GM19023 (cell line): ENCODE measurements around the gene CD72.

Experiments
- ATAC-seq: cut with Tn5 transposase; IDR thresholded peaks from one replicate; pipeline ENCODE4 v1.9.1; 2021; ENCODE audit warnings: mild to moderate bottlenecking, moderate library complexity; ENCODE audit not compliant: unreplicated experiment

CD72 gene

GRCh38 chr9:35618325-35618727 lies at the start of gene CD72:
CD72 (minus strand) TSS chr9:35618413; CDS start chr9:35618303, 110 bp downstream.
- ATAC-seq: no peak

GRCh38 chr9:35667939-35668338 lies 49.7 kb upstream of the CD72 start:
- no peak for ATAC-seq

- ATAC-seq: no peak
Observed at GRCh38 chr9:35666549-35666948, 48.3 kb upstream of the CD72 start.

- no peak for ATAC-seq
Observed at GRCh38 chr9:35666045-35666444, 47.8 kb upstream of the CD72 start.

- no peak for ATAC-seq
Observed at GRCh38 chr9:35665471-35665818, 47.2 kb upstream of the CD72 start.

GRCh38 chr9:35664531-35665470 lies 46.6 kb upstream of the CD72 start, which contains the start of gene ARHGEF39:
ARHGEF39 (minus strand) TSS chr9:35665195; CDS start chr9:35665169, 26 bp downstream.
- ATAC-seq: peak; percentile 64

- ATAC-seq: no peak
Observed at GRCh38 chr9:35662437-35662836, 44.2 kb upstream of the CD72 start.

- no peak for ATAC-seq
Observed at GRCh38 chr9:35661756-35662350, 43.6 kb upstream of the CD72 start.

GRCh38 chr9:35660966-35661415 lies 42.8 kb upstream of the CD72 start:
- no peak for ATAC-seq

- no peak for ATAC-seq
Observed at GRCh38 chr9:35659340-35659739, 41.1 kb upstream of the CD72 start.

- no peak for ATAC-seq
Observed at GRCh38 chr9:35658968-35659220, 40.7 kb upstream of the CD72 start.

GRCh38 chr9:35658137-35658967 lies 40.1 kb upstream of the CD72 start, which contains the start of gene CCDC107:
CCDC107 (plus strand) TSS chr9:35658292; CDS start chr9:35658380, 88 bp downstream.
- peak; percentile 66 for ATAC-seq

GRCh38 chr9:35657546-35658136 lies 39.4 kb upstream of the CD72 start, which contains the start of gene RMRP:
RMRP (minus strand) TSS chr9:35658019.
- ATAC-seq: peak; percentile 85

- ATAC-seq: peak; percentile 1
Observed at GRCh38 chr9:35656831-35657545, 38.8 kb upstream of the CD72 start.

- ATAC-seq: no peak
Observed at GRCh38 chr9:35656348-35656747, 38.1 kb upstream of the CD72 start.

GRCh38 chr9:35653611-35654010 lies 35.4 kb upstream of the CD72 start:
- no peak for ATAC-seq

GRCh38 chr9:35652829-35653209 lies 34.6 kb upstream of the CD72 start:
- ATAC-seq: no peak

- no peak for ATAC-seq
Observed at GRCh38 chr9:35651956-35652828, 34.0 kb upstream of the CD72 start.
